ENCODE results near the gene TUBB6.

Gene TUBB6

DNA sequence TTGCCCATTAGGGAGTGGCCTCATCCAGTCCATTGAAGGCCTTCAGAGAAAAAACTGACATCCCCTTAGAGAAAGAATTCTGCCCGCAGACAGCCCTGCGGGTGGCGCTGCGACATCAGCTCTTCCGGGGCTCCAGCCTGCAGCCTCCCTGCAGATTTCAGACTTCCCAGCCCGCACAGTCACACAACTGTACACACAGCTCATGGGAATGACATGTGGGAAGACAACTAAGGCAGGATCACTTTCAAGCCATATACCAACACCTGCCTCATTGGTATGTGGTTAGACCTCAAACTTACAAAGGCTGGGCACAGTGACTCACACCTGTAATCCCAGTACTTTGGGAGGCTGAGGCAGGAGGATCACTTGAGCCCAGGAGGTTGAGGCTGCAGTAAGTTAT is 24.8 kb upstream of the TUBB6 start:
- H3K4me1 Mint-ChIP-seq (ENCODE audit: low read depth): peaks cover 6% of the 10 kb centered on the region
- H3K27ac Mint-ChIP-seq: no peak overlapping the region
- peaks cover 38% of the 10 kb centered on the region for H3K27me3 Mint-ChIP-seq
- no peaks in the 10 kb centered on the region for H3K36me3 Mint-ChIP-seq (ENCODE audit: low read depth)
- no peaks in the 10 kb centered on the region for H3K9me3 Mint-ChIP-seq
- no peak overlapping the region for H3K4me3 Mint-ChIP-seq
- no peak for DNase-seq

DNA sequence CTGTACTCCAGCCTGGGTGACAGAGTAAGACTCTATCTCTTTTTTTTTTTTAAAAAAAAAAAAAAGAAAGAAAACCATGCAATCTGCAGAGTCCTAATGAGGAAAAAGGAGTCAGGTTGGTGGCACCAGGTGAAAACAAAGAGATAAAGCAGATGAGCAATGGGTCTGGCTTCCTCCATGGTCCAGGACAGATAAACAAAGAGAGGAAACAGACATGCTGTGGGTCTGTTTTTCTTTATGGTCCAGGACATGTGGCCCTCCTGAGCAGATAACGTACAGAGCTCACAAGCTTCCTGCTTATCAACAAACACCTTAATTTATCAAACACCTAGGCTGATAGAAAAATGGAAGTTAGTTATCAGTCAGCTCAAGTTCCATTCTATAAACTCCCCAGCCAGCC is 24.4 kb upstream of the TUBB6 start:
- H3K27me3 Mint-ChIP-seq: peaks cover 42% of the 10 kb centered on the region
- H3K4me1 Mint-ChIP-seq (ENCODE audit: low read depth): peaks cover 6% of the 10 kb centered on the region
- H3K9me3 Mint-ChIP-seq: no peaks in the 10 kb centered on the region
- no peaks in the 10 kb centered on the region for H3K36me3 Mint-ChIP-seq (ENCODE audit: low read depth)
- no peak overlapping the region for H3K27ac Mint-ChIP-seq
- DNase-seq: no peak
- H3K4me3 Mint-ChIP-seq: no peak overlapping the region

DNA sequence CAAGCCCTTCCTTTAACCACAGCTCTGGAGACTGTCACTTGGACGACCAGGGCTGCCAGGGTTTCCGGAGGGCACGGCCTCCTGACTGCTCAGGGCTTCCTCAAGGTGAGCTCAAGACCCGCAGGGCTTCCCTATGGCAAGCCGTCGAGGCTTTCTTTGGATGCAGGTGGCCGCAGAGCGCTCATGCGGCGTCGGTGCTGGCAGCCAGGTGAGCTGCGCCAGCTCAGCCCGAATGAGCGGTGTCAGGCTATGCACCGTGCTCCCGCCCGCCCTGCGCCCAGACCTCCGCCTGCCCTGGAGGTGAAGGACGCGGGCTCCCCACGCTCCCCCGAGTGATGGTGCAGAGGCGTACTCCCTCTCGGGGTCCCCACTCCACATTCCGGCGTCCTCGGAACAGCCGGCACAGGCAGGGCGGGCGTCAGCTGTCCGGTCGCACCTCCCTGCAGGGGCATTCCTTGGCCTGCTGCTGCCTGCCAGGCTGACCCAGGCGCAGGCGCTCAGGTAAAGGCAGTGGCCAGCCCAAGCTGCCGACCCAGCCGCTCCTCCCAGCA is 20.8 kb upstream of the TUBB6 start:
- DNase-seq: no peak
- Mint-ChIP-seq H3K4me3 (no peak overlapping the region), H3K27ac (no peak overlapping the region), H3K4me1 (ENCODE audit: low read depth) (peaks cover 6% of the 10 kb centered on the region), H3K27me3 (peaks cover 65% of the 10 kb centered on the region), H3K36me3 (ENCODE audit: low read depth) (no peaks in the 10 kb centered on the region), H3K9me3 (no peaks in the 10 kb centered on the region)

DNA sequence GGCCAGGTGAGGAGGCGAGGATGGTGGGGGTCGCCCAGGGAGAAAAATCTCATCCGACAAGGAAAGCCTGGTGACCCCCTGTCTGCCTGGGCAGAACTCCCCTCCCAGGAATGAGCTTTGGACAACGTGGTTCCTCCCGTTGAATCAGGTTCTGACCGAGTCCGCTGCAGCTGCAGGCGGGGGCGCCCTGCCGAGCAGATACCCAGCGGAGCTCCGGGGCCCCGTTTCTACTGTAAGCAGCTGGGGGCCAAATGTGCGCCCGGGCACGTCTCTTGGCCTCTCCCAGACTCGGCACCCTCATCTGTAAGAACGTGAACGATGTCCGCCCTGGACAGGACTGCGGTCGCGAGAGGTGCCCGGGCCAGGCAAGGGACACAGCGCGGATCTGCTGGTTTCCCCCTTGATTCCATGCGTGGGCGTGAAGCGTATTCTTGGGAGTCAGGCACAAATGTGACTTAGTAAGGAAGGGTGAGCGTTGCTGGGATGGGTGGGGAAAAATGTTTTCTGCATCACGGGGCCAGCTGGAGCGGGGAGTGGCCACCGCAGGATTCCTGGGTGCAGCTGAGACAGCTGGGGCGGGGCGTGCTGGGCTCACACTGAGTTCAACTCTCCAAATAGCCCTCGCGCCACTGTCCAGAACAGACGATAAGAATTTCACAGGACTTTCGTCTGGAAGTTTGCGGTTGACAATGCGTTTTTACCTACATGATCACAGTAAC is 20.2 kb upstream of the TUBB6 start:
- DNase-seq: no peak
- Mint-ChIP-seq H3K27ac (no peak overlapping the region), H3K4me1 (ENCODE audit: low read depth) (peaks cover 6% of the 10 kb centered on the region), H3K27me3 (peaks cover 61% of the 10 kb centered on the region), H3K36me3 (ENCODE audit: low read depth) (no peaks in the 10 kb centered on the region), H3K9me3 (no peaks in the 10 kb centered on the region), H3K4me3 (no peak overlapping the region)

DNA sequence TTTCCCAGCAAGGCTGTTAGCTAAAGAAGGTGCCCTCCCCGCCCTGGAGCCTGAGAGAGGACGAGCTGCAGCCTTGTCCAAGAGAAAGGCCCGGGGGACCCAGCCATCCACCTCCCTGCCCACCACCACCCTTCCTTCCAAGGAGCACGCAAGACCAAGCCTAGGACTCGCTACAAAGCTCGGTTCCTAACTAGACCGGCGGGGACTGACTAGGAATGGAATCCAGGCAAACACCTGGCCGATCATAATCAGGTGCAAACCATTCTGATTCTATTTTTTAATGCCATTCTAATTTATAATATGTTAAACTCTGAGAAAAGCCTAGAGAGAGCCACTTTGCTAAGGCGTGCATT is 19.7 kb upstream of the TUBB6 start:
- Mint-ChIP-seq H3K27me3 (peaks cover 56% of the 10 kb centered on the region), H3K9me3 (no peaks in the 10 kb centered on the region), H3K36me3 (ENCODE audit: low read depth) (no peaks in the 10 kb centered on the region), H3K4me1 (ENCODE audit: low read depth) (peaks cover 6% of the 10 kb centered on the region), H3K4me3 (no peak overlapping the region), H3K27ac (no peak overlapping the region)
- DNase-seq: no peak

DNA sequence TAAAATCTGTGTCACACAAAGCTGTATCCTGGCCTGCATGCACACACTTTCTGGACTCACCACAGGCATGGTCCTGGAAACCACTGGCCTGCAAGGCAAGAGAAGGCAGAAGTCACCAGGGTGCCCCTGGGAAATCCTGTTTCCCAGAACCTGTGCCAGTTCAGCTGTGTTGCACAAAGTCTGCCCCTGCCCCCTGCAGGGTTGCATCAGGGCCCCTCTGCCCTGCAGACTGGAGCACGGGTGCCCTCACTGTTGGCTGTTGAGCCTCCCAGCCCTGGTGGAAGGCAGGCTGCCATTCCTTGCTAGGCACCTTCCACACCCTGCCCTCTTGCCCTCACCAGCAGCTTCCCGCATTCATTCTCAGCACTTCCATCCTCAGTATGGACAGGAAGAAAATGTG is 18.0 kb upstream of the TUBB6 start:
- peaks cover 46% of the 10 kb centered on the region for H3K27me3 Mint-ChIP-seq
- no peaks in the 10 kb centered on the region for H3K9me3 Mint-ChIP-seq
- peaks cover 6% of the 10 kb centered on the region for H3K4me1 Mint-ChIP-seq (ENCODE audit: low read depth)
- H3K27ac Mint-ChIP-seq: no peak overlapping the region
- H3K36me3 Mint-ChIP-seq (ENCODE audit: low read depth): no peaks in the 10 kb centered on the region
- H3K4me3 Mint-ChIP-seq: no peak overlapping the region
- DNase-seq: no peak

DNA sequence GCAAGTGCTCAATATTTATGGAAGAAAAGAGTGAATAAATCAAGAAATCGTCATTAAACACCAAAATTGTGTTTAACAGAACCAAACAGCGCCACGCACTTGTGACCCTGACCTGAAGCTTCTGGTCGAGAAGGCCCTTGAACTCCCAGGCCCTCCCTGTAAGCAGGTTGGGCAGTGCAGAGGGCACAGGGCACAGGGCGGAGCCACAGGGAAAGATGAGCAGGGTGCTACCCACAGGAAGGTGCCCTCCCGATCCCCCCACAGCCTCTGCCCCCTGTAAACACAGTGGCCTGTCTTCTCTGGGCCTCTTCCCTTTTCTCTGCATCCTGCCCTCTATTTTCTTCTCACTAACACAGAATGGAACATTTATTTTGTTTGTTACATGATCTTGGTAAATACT is 16.9 kb upstream of the TUBB6 start:
- H3K4me3 Mint-ChIP-seq: no peak overlapping the region
- no peak for DNase-seq
- no peaks in the 10 kb centered on the region for H3K36me3 Mint-ChIP-seq (ENCODE audit: low read depth)
- peaks cover 41% of the 10 kb centered on the region for H3K27me3 Mint-ChIP-seq
- no peaks in the 10 kb centered on the region for H3K9me3 Mint-ChIP-seq
- H3K27ac Mint-ChIP-seq: no peak overlapping the region
- H3K4me1 Mint-ChIP-seq (ENCODE audit: low read depth): peaks cover 6% of the 10 kb centered on the region

DNA sequence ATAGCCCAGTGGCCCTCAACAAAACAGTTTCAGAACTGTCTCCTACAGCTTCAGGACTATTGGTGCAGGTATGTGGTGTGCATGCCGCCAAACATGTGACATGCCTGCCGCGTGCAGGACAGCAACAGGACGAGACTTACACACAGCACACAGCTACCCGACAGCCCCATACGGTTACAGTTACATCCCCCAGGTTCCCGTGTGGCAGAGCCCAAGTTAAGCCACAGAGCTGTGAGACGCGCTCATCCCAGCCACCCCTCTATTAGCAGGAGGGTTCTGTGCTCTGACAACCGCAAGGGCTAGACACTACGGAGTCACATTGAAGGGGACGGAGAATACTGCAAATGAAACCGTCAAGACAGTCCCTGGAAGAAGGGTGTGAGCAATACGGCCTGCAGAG is 16.4 kb upstream of the TUBB6 start:
- H3K9me3 Mint-ChIP-seq: no peaks in the 10 kb centered on the region
- H3K36me3 Mint-ChIP-seq (ENCODE audit: low read depth): no peaks in the 10 kb centered on the region
- H3K4me3 Mint-ChIP-seq: no peak overlapping the region
- H3K27me3 Mint-ChIP-seq: peaks cover 43% of the 10 kb centered on the region
- DNase-seq: no peak
- no peak overlapping the region for H3K27ac Mint-ChIP-seq
- H3K4me1 Mint-ChIP-seq (ENCODE audit: low read depth): peaks cover 6% of the 10 kb centered on the region

DNA sequence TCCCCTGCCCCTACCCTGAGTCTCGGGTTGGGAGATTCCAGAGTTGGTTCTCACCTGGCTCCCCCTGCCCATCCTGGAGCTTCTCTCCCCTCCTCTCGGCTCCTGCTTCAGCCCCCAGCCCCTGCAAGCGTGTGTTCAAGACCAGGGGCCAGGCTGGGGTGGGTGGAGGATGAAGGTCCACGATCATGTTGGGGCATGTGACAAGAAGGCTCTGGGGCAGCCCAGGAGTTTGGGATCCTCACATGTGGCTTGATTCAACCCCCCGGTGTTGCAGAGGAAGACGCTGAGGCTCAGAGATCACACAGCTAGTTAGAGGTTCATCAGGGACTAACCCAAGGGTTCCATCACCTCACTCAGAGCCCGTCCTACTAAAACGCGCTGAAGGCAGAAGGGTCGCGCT is 14.2 kb upstream of the TUBB6 start:
- no peaks in the 10 kb centered on the region for H3K4me1 Mint-ChIP-seq (ENCODE audit: low read depth)
- H3K4me3 Mint-ChIP-seq: no peak overlapping the region
- H3K27ac Mint-ChIP-seq: no peak overlapping the region
- peaks cover 30% of the 10 kb centered on the region for H3K27me3 Mint-ChIP-seq
- H3K9me3 Mint-ChIP-seq: no peaks in the 10 kb centered on the region
- no peak for DNase-seq
- no peaks in the 10 kb centered on the region for H3K36me3 Mint-ChIP-seq (ENCODE audit: low read depth)

DNA sequence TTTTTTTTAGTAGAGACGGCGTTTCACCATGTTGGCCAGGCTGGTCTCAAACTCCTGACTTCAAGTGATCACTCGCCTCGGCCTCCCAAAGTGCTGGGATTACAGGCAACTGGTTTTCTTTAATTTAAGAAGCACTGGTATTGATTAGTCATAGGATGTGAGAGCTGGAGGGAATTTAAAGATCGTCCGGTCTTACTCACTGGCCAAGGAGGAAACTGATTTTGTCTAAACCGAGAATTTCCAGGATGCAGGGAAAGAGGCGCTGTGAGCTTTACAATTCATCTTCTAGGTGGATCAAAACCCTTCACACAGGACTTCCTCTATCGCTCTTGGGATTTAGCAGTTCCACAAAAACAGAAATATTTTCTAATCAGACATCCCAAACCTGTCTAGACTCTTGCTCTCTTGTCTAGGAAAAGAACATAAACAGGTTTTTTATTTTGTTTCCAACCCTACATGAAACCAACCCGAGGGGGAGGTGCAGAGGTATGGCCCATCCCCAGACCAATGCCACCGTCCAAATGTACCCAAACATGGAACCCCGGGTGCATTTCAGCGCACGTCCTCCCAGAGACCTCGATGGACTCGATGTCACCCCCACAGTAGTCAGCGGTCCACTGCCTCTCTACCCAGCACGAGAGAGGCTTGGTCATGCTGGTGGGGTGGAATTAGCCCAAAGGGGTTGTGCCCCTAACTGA is 12.5 kb upstream of the TUBB6 start:
- Mint-ChIP-seq H3K9me3 (no peaks in the 10 kb centered on the region), H3K4me1 (ENCODE audit: low read depth) (no peaks in the 10 kb centered on the region), H3K36me3 (ENCODE audit: low read depth) (no peaks in the 10 kb centered on the region), H3K27me3 (peaks cover 17% of the 10 kb centered on the region), H3K4me3 (no peak overlapping the region), H3K27ac (no peak overlapping the region)
- DNase-seq: no peak

DNA sequence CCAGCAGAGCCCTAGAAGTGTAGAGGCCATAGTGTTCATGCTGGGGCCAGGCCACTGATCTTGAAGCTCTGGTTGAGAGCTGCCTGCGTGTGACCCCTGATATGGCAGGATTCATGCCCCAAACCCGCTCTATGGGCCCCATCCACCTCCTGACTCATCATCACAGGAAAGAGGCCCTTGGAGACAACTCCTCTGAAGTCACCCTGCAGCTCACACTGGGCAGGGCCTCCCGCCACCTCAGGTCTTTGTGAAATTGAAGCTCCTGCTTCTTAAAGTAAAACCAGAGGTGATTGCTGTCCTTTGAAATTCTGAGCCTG is 12.0 kb upstream of the TUBB6 start:
- H3K27me3 Mint-ChIP-seq: peaks cover 18% of the 10 kb centered on the region
- H3K27ac Mint-ChIP-seq: no peak overlapping the region
- H3K36me3 Mint-ChIP-seq (ENCODE audit: low read depth): no peaks in the 10 kb centered on the region
- H3K9me3 Mint-ChIP-seq: no peaks in the 10 kb centered on the region
- H3K4me3 Mint-ChIP-seq: no peak overlapping the region
- no peaks in the 10 kb centered on the region for H3K4me1 Mint-ChIP-seq (ENCODE audit: low read depth)
- DNase-seq: no peak

DNA sequence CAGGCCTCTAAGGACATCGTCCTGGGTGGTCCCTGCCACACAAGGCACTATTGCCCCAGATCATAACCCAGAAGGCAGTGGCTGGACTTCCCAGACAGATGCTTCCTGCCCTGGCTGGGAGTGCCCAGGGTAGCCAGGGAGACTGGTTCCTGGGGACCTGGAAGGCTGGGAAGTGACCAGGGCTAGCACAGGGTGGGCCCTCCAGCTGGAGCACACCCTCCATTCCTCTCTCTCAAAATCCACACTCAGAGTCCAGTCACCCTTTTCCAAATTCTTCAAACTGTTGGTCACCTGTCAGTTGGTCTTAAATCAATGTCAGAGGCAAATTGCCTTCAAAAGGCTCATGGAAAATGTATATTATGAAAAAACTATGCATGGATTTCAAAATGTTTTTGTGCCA is 11.6 kb upstream of the TUBB6 start:
- no peaks in the 10 kb centered on the region for H3K36me3 Mint-ChIP-seq (ENCODE audit: low read depth)
- H3K4me1 Mint-ChIP-seq (ENCODE audit: low read depth): no peaks in the 10 kb centered on the region

DNA sequence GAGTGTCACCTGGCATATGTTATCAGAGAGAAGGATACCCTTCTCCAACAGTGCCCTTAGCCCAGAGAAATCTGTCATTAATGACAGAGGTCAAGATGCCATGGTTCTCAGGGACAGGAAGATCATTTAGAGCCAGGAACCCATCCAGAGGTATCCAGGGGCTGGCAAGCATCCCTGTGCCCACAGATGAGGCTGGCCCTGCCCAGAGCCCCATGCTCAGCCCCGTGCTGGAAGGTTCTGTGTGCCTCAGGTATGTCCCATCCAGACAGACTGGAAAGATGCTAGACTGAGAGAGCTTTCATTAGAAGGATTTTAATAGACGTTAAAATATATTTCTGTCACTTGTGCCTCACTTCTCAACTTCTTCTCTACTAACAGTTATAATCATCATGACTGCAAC is 8.2 kb upstream of the TUBB6 start:
- no peaks in the 10 kb centered on the region for H3K4me1 Mint-ChIP-seq (ENCODE audit: low read depth)
- H3K27ac Mint-ChIP-seq: no peak overlapping the region
- DNase-seq: no peak
- no peak overlapping the region for H3K4me3 Mint-ChIP-seq
- H3K9me3 Mint-ChIP-seq: no peaks in the 10 kb centered on the region
- H3K36me3 Mint-ChIP-seq (ENCODE audit: low read depth): no peaks in the 10 kb centered on the region
- peaks cover 27% of the 10 kb centered on the region for H3K27me3 Mint-ChIP-seq

More for the DNA sequence above, 11.6 kb upstream of the TUBB6 start:
- Mint-ChIP-seq H3K27ac (no peak overlapping the region), H3K4me3 (no peak overlapping the region), H3K9me3 (no peaks in the 10 kb centered on the region), H3K27me3 (peaks cover 18% of the 10 kb centered on the region)
- no peak for DNase-seq

DNA sequence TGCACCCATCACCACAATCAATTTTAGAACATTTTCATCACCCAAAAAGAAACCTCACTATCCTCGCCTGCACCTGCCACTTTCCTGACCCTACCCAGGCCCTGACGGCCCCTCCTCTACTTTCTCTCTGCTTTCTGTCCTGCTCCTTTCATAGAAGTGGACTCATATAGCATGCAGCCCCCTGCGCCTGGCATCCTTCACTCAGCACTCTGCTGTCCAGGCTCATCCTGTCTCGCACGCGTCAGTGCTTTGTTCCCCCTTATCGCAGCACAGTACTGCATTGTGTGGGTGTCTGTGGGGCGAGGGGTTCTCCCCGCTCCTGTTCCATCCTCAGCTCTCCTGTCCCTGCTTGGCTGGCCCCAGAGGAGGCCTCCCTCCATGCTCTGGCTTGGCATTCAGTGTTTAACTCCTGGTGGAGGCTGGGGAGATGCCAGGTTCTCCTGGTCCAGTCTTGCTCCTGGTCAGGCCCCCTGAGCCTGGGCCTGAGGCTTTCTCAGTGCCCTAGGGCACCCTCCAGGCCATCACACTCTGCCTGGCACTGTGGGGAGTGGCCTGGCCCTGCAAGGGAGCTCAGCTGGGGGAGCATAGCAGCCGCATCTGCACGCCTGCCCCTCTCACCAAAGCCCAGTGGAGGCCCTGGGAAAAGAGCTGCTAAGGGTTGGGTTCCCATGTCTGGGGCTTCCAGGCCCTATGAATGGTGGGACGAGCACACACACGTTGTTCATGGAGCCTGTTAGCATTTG is 6.6 kb upstream of the TUBB6 start:
- Mint-ChIP-seq H3K27ac (no peak overlapping the region), H3K27me3 (peaks cover 42% of the 10 kb centered on the region), H3K36me3 (ENCODE audit: low read depth) (no peaks in the 10 kb centered on the region), H3K9me3 (no peaks in the 10 kb centered on the region), H3K4me3 (no peak overlapping the region), H3K4me1 (ENCODE audit: low read depth) (no peaks in the 10 kb centered on the region)
- DNase-seq: no peak

All from activated T-cell treated with anti-CD3 and anti-CD28 coated beads, Interleukin-2, amount 50 U/mL, for 24 hours (primary cell).